Calu3 (cell line): Measurements from ENCODE around the gene ESR1. TPM values are rescaled to one million over a fixed set of nuclear protein-coding genes. Genes with fewer than 3 reads are reported as not detected.

Source experiments
- BruUV-seq: library from RNA; stranded (reverse); fragments of 400-500 nt; replicated peaks from 2 replicates; lab custom pipeline; 2021; lab: Mats Ljungman, UMichigan
- CTCF ChIA-PET: fragments of 300-600 bp; sonication (Branson Sonifier 250); formaldehyde crosslinking; loops from one replicate; lab custom pipeline; 2022; ENCODE audit warnings: antibody characterized with exemption; lab: Charles Lee
- DNase-seq: peaks from one replicate; pipeline ENCODE4 v3.0.0; 2022
- H3K27ac Mint-ChIP-seq: one replicate; pipeline ENCODE4 v1.8.0; 2022; ENCODE audit warnings: mixed read lengths; ENCODE audit not compliant: unreplicated experiment
- H3K27me3 Mint-ChIP-seq: one replicate; pipeline ENCODE4 v1.8.0; 2022; ENCODE audit warnings: mixed read lengths; ENCODE audit not compliant: unreplicated experiment
- H3K36me3 Mint-ChIP-seq: one replicate; pipeline ENCODE4 v1.8.0; 2022; ENCODE audit warnings: mild to moderate bottlenecking, moderate library complexity, mixed read lengths; ENCODE audit not compliant: insufficient read depth, unreplicated experiment
- H3K4me1 Mint-ChIP-seq: one replicate; pipeline ENCODE4 v1.8.0; 2022; ENCODE audit warnings: mild to moderate bottlenecking, low read depth, mixed read lengths; ENCODE audit not compliant: unreplicated experiment
- H3K4me3 Mint-ChIP-seq: one replicate; pipeline ENCODE4 v1.8.0; 2022; ENCODE audit warnings: mild to moderate bottlenecking, low read depth, moderate library complexity, mixed read lengths; ENCODE audit not compliant: unreplicated experiment
- H3K9me3 Mint-ChIP-seq: one replicate; pipeline ENCODE4 v1.8.0; 2022; ENCODE audit warnings: low read depth, mixed read lengths; ENCODE audit not compliant: unreplicated experiment
- CTCF ChIP-seq: fragments of 200-600 bp; IDR thresholded peaks from one replicate; pipeline ENCODE4 v1.8.0; 2022; ENCODE audit warnings: antibody characterized with exemption; ENCODE audit not compliant: unreplicated experiment
- intact Hi-C: fragments of 100-400 bp; cut with micrococcal nuclease; formaldehyde crosslinking; loops from one replicate; pipeline ENCODE4 v1.10.0; 2022; ENCODE audit not compliant: unreplicated experiment
- total RNA-seq: library from RNA; stranded (reverse); gene quantifications from 2 replicates; pipeline ENCODE4 v1.2.3, GENCODE V29; 2022

The ESR1 gene
- total RNA-seq, 1 experiment from 2014 or later = 0.50 TPM

DNA sequence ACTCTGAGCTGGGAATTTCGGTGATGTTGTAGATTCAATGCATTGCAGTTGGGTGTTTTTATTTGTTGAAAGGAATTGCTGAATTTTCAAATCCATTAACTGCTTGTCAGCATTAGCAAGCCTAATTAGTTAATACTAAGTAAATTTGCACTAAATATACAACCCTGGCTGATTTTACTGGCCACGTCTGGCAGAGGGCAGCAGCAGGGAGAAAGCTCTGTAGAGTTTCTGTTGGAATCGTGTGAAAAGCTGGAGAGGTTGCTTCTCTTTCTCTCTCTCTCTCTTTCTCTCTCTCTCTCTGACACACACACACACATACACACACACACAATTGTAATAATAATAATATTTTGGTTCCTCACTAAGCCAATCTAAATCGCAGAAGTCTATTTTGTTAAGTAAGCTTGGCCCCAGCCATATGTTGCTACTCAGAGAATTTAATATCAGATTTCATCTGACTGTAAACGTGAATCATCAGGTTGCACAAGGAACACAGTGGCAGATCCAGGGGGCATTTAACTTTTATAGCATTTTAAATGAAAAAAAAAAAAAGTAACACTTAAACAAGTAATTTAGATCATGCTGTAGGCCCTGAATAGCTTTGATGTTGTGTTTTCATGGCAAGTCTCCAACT, 289.5 kb downstream of the ESR1 start:
- intact Hi-C loops = no loop called here
- peaks cover 45% of the 10 kb centered on the region for H3K4me1 Mint-ChIP-seq
- no TSS peak for BruUV-seq
- H3K9me3 Mint-ChIP-seq = no peaks in the 10 kb centered on the region
- TF ChIP-seq CTCF = no peak
- CTCF ChIA-PET = interaction anchor here (0.6 to 0.7 kb wide), 3 partner anchors 328 to 887 kb away, joined by 3 read pairs; no protein-coding TSS in a partner anchor
- H3K4me3 Mint-ChIP-seq = no peak overlapping the region
- DNase-seq = no peak
- no peaks in the 10 kb centered on the region for H3K27me3 Mint-ChIP-seq
- peaks cover 5% of the 10 kb centered on the region for H3K36me3 Mint-ChIP-seq
- H3K27ac Mint-ChIP-seq = no peak overlapping the region

- Mint-ChIP-seq H3K27me3 (no peaks in the 10 kb centered on the region), H3K27ac (no peak overlapping the region), H3K36me3 (peaks cover 5% of the 10 kb centered on the region), H3K4me1 (peaks cover 41% of the 10 kb centered on the region), H3K9me3 (no peaks in the 10 kb centered on the region), H3K4me3 (no peak overlapping the region)
- no peak for TF ChIP-seq CTCF
- DNase-seq = no peak
- BruUV-seq = no TSS peak
- intact Hi-C loops = no loop called here
- CTCF ChIA-PET = interaction anchor here (1.3 kb wide), 1 partner anchor 25 kb away, joined by 4 read pairs; no protein-coding TSS in a partner anchor
Measured at GRCh38 chr6:152098683-152099082, 291.2 kb downstream of the ESR1 start.

- CTCF ChIA-PET = interaction anchor here (1.3 kb wide), 1 partner anchor 25 kb away, joined by 4 read pairs; no protein-coding TSS in a partner anchor
- peaks cover 5% of the 10 kb centered on the region for H3K36me3 Mint-ChIP-seq
- no peak overlapping the region for H3K4me3 Mint-ChIP-seq
- intact Hi-C loops = no loop called here
- TF ChIP-seq CTCF = no peak
- H3K27me3 Mint-ChIP-seq = no peaks in the 10 kb centered on the region
- no peaks in the 10 kb centered on the region for H3K9me3 Mint-ChIP-seq
- BruUV-seq = no TSS peak
- H3K4me1 Mint-ChIP-seq = peaks cover 33% of the 10 kb centered on the region
- H3K27ac Mint-ChIP-seq = no peak overlapping the region
- DNase-seq = no peak
Measured at GRCh38 chr6:152099446-152100182, 292.1 kb downstream of the ESR1 start.

- DNase-seq = no peak
- TF ChIP-seq CTCF = no peak
- H3K27me3 Mint-ChIP-seq = no peaks in the 10 kb centered on the region
- no peak overlapping the region for H3K27ac Mint-ChIP-seq
- H3K4me1 Mint-ChIP-seq = peaks cover 27% of the 10 kb centered on the region
- no peaks in the 10 kb centered on the region for H3K9me3 Mint-ChIP-seq
- H3K36me3 Mint-ChIP-seq = peaks cover under 1% of the 10 kb centered on the region
- CTCF ChIA-PET = no interaction called here
- BruUV-seq = no TSS peak
- intact Hi-C loops = no loop called here
- no peak overlapping the region for H3K4me3 Mint-ChIP-seq
Measured at GRCh38 chr6:152100183-152100618, 292.7 kb downstream of the ESR1 start.
